ENCODE results near the gene RMI2.
"Not testable (repeated sequence)": the region's sequence is repeated elsewhere in the genome, so short reads cannot be mapped to it uniquely, and the experiment has no call there.

Gene RMI2

DNA sequence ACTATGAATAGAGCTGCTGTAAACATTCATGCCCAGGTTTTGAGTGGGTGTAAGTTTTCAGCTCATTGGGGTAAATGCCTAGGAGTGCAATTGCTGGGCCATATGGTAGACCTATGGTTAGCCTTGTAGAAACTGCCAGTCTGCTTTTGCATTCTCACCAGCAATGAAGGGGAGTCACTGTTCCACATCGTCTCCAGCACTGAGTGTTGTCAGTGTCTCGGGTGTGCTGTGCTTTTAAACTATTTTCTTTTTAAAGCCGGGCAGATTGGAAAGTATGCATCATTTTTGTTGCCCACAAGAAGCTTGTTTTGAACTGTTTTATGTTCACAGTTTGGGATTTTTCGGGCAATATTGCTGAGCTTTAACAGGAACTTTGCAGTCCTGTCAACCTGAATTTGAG lies 7.9 kb downstream of the RMI2 start:
- DNase-seq (ENCODE audit: low read depth in 2 of 2) = no peak

DNA sequence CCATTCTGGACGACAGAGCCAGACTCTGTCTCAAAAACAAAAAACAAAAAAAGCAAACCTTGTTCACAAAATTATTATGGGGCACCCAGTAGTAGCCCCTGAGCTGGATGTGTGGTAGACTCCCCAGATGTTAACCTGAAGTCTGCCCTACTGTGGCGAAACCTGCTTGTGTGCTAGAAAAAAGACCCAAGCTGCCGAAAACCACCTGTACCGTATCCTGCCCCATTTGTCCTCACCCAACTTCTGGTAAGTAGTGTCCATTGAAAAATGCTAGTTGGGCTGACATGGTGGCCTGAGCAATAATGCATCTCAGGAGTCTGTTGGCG lies 9.1 kb downstream of the RMI2 start:
- no peak for DNase-seq (ENCODE audit: low read depth in 2 of 2)

DNA sequence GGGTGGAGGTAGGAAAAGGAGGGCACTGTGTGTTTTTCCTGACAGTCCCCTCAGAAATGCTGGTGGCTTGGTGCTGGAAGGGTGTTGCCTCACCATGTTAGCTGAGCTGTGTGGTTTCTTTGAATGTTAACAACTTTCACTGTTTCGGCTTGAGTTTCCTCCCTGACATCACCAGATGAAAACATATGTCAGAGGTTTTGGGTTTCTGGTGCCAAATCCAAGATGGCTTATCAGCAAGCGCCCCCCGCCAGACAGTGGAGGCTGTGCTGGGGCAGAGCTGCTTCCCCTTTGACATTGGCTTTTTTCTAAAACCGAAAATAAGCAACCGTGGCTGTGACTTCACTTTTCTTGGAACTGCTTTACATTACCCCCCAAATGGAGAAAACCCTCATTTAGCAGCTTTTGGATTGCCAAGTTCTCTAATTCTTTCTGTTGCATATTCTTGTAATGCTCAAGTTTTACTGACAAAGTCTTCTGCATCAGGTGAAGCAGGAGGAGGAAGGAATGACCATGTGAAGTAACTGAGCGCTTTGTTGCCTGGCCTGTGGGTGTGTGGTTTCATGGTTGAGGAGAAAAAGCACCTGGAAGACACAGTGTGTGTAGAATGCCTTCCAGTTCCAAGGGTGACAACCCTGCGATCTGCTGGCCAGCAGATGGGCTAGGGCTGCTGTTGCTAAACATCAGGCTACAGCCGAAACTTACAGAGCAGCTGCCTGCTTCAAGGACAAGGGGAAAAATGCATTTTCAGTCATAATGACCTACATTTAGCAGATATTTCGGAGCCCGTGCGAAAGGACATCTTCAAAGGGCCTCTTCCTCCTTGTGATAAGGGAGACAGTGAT lies 9.7 kb downstream of the RMI2 start:
- DNase-seq (ENCODE audit: low read depth in 2 of 2) = peak; percentile 63 to 65

DNA sequence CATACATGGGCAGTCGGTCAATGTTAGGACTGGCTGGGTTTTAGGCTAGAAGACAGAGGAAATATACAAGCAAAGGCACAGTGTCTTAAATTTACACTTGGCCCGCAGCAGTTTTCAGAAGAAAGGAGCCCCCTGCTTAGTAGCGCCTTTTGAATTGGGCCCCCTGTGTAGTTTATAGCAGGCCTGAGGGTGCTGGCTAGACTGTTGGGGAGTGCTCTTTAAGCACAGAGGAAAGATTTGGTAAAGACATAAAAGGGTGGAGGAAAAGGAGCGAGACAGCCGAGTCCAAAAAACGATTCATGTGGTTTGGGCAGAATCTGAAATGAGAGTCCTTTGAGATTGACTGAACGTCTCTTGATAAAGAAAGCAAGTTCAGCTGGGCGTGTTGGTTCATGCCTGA lies 10.6 kb downstream of the RMI2 start:
- no peak for DNase-seq (ENCODE audit: low read depth in 2 of 2)

DNA sequence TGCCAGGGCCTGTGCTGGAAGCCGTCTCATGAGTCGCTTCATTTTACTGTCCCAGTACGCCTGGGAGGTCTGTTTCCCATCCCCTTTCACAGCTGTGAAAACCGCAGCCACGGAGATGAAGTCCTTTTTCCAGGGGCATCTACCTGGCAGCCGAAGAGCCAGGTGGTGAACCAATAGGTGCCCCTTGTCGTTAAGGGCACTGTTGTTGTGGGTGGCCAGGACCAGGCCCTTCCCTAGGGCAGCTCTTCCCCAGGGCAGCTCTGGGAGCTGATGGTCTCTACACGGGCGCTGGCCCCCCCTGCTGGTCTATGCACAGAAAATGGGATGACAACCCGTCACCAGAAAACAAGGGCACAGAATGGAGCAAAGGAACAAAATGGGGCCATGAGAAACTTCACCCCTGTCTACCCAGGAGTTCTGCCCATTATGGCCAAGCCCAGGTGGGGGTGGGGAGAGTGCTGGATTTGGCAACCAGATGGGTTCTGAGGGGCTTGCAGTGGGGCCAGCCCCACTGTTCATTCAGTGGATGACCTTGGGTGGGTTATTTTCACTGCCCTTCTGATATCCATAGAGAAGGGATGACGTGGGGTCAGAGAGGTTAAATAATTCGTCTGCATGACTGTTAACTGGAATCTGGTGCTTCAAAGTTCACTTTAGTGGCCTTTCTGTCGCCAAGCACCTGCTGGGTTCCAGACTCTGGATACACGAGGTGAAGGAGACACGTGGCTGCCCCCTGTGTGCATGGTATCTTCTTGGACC lies 11.5 kb downstream of the RMI2 start:
- no peak for DNase-seq (ENCODE audit: low read depth in 2 of 2)

DNA sequence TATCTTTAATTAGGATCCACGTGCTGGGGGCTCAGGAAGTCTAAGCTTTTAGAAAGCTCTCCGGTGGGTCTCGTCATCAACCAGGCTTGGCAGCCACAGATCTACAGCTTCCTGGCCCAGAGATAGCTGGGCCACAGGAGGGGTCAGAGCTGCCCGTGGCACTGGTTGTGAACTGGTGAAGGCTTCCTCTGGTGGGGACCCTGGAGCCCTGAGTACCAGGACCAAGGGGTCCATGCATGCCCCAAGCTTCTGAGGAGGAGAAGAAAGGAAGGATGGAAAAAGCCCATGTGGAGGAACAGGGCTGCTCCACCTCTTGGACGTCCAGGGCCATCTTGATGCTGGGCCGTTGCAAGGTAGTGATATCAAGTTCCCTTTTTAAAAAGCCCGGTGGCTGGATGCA lies 13.3 kb downstream of the RMI2 start:
- no peak for DNase-seq (ENCODE audit: low read depth in 2 of 2)

DNA sequence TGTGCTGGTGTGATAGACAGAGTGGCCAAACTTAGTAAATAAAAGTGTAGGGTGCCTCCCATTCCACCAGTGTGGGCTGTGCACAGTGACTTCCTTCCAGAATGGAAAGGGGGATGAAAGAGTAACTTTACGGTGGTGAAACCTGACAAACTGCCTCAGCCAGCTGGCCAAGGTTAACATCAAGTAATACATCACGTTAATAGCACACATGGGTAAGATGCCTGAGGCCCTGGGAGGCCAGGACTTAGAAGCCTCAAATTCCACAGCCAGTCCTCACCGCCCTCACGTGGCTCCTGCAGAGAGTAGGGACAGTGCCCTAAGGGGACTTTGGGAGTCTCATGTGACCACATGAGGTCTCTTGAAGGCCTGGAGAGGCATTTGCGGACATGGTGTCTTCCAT lies 14.1 kb downstream of the RMI2 start:
- DNase-seq (ENCODE audit: low read depth in 2 of 2) = no peak

DNA sequence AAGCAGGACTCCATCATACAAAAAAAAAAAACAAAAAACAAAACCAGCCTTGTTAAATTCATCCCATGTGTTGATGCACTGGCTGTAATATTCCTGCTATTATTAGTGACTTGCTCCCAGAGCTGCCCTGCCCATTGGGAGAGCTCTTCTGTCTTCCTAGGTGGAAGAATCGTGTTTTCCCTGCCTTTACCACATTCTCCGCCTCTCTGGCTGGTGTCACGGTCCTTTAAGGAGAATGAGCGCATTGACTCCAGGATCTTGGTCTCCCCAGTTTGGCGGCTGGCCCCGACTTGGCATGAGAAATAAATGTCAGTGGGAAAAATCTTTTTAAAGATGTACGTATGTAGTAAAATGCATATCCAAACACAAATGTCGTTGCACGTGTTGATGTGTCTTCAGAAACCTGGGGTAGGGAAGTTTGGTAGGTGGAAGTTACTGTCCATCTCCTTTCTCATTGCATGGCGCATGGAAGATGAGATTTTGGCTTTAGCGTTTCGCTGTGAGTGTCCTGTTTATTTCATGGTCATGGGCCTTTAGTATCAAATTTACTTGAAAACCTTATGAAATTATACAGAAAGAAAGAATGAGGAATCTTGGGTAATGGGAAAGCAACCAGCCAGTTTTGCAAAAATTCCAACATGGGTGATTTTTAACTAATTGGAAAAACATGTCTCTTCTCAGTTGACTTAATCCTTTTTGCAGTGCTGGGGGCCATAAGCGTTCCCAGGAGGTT lies 15.5 kb downstream of the RMI2 start:
- DNase-seq (ENCODE audit: low read depth in 2 of 2) = no peak

DNA sequence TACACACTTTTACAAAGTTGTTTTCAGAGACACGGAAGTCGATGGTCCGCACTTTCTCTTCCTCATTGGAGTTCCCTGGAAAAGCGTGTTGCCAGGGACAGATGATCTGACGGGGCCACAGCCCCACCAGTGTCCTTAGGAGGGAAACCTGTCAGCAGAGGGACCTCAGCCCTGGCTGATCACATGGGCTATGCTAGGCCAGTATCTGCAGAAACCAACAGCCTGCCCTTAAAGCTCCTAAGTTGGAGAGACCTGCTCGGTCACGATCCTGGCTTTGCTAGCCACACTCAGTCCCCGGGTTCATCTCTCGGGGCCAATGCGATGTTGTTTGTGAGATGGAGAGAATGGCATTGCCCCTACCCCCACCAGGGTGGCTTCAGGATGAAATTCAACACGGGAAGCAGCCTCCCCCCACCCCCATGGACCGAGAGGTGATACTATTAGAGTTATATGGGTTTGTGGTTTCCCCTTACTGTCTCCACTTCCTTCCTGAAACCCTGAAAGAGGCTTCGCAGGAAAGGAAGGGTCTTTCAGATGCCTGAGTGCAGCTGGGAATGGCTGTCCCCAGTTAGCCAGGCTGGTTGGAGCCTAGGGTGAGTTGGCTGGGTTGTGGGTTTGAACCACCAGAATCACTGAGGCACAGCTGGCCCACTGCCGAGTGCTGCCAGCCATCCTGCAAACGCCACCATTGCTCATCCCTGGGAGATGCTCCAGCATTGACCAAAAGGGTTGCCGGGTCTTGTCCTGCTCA lies 16.6 kb downstream of the RMI2 start:
- DNase-seq (ENCODE audit: low read depth in 2 of 2) = no peak

DNA sequence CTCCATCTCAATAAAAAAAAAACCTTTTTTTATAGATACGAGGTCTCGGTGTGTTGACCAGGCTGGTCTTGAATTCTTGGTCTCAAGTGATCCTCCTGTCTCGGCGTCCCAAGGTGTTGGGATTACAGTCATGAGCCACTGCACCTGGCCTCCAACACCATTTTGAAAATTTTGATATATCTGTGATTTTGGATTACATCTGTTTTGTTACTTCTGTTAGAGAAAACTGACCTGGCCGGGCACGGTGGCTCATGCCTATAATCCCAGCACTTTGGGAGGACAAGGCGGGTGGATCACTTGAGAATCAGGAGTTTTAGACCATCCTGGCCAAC lies 18.6 kb downstream of the RMI2 start:
- DNase-seq (ENCODE audit: low read depth in 2 of 2) = no peak

DNA sequence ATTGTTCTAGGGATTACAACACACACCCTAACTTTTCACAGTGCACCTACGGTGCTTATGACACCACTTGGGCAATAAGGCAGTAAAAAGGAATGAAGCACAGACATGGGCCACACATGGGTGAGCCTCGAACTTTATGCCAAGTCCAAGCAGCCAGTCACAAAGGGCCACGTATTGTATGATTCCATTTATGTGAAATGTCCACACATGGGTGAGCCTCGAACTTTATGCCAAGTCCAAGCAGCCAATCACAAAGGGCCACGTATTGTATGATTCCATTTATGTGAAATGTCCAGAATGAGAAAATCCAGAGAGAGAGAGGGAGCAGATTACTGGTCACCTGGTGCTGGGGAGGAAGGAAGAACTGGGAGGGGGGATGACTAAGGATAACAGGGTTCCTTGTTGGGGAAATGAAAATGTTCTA lies 22.2 kb downstream of the RMI2 start:
- no peak for DNase-seq (ENCODE audit: low read depth in 2 of 2)

DNA sequence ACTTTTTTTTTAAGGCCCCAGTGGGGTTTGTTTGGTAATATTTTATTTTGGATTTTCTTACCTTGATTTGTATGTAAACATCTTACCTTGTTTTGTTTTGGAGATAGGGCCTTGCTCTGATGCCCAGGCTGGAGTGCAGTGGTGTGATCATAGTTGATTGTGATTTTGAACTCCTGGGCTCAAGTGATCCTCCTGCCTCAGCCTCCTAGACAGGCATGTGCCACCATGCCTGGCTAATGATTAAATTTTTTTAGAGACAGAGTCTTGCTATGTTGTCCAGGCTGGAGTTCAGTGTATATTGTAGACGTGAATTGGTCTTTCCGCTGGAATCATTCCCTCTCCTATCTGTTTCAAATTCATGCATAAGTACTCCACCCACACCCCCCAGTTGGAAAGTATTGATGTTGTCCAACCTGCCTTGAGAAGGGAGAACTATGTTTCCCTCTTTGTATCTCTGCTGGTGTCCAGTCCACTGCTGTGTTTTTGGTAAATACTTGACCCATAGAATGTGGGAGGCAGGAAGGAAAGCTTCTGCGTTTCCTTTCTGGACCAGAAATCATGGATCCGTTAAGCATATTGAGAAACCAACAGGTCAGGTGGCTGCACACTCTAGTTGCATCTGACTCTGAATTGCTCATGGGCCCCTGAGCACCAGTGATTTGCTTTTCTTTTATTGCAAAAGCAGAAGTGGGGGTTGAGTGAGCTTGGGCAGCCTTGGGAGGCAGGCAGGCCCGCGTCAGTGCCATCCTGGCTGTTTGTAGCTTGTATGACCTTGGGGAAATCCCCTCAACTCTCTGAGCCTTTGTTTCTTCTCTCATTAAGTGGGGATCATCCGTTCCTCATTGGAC lies 25.0 kb downstream of the RMI2 start:
- no peak for DNase-seq (ENCODE audit: low read depth in 2 of 2)

DNA sequence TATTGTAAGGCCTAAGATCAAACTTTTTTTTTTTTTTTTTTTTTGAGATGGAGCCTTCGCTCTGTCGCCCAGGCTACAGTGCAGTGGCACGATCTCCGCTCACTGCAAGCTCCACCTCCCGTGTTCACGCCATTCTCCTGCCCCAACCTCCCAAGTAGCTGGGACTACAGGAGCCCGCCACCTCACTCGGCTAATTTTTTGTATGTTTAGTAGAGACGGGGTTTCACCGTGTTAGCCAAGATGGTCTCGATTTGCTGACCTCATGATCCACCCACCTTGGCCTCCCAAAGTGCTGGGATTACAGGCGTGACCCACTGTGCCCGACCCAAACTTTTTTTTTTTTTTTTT lies 25.6 kb downstream of the RMI2 start:
- DNase-seq (ENCODE audit: low read depth in 2 of 2) = not testable (repeated sequence)

DNA sequence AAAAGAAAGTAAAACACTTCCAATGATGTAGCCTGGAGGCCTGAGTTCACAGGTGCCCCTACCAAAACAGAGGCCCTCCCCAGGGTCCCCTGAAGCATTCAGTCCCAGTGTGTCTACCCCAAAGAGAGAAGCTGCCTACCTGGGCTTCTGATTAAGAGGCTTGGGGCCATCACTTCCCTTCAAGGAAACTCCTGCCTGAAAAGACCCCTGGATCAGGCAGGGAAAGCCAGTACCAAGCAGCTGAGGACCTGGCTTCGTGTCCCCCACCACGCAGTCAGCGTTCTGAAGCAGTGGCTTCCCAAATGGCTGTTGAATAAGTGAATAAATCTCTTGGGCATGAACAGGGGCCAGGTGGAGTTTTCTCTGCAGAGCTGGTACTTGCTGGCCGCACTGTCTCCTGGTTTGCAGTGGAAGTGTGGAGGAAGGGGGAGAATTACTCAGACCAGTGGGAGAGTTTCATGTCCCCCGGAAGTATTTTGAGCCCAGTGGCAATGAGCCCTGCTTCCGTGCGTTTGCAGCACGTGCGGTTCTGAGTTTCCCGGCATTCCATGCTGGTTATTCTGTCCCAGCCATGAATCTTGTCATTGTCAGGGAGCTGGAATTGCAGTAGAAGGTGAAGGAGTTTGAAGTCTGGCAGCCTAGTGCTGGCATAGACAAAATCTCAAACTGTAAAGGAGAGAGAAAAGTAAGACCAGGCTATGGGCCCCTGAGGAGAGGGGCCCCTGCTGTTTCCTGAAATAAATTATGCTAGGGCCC lies 27.0 kb downstream of the RMI2 start:
- no peak for DNase-seq (ENCODE audit: low read depth in 2 of 2)

DNA sequence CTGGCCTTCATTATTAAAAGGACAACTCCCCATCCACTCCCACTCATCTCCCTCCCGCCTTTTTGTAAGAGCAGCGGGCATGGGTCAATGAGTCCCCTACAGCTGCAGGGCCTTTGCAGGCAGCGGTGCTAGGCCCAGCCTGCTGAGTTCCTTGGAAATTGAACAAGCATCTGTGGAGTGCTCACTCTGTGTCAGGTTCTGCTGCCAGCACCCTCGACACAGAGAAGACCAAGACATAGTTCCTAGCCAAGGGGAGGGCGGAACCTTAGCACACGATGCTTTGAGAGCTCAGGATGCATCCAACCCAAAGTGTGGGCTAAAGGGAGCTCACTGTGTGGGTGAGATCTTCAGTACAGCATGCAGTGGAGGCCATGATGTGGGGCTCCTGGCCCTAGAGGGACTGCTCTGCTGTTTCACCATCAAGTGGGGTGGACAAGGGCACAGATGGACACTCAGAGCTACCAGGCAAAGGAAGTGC lies 27.6 kb downstream of the RMI2 start:
- DNase-seq (ENCODE audit: low read depth in 2 of 2) = no peak

DNA sequence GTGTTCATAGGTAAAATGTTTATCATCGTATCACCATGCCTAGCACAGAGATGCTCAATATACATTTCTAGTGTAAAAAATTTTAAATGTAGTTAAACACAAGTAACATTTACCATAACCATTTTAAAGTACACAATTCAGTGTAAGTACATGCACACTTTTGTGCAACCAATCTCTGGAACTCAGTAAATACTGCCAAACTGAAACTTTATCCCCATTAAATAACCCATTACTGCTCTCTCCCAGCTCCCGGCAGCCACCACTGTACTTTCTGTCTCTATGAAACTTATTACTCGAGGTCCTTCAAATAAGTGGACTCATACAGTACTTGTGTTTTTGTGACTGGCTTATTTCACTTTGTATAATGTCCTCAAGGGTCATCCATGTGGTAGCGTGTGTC lies 29.0 kb downstream of the RMI2 start:
- DNase-seq (ENCODE audit: low read depth in 2 of 2) = no peak

DNA sequence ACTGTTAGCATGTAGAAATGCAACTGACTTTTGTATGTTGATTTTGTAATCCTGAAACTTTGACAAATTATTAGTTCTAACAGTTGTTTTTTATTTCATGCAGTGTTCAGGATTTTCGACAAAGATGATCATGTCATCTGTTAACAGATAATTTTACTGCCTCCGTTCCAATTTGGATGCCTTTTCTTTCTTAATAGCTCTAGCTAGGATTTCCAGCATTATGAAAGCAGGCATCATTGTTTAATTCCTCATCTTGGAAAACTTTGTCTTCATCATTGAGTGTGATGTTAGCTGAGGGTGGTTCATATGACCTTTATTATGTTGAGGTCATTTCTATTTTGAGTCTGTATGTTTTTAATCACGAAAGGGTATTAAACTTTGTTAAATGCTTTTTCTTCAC lies 31.9 kb downstream of the RMI2 start:
- DNase-seq (ENCODE audit: low read depth in 2 of 2) = no peak

DNA sequence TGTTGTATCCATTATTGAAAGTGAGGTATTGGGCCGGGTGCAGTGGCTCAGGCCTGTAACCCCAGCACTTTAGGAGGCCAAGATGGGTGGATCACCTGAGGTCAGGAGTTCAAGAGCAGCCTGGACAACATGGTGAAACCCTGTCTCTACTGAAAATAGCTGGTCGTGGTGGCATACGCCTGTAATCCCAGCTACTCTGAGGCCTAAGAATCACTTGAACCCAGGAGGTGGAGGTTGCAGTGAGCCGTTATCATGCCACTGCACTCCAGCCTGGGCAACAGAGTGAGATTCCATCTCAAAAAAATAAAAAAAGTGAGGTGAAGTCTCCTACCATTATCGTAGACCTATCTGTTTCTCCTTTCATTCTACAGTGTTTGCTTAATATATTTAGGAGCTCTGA lies 33.7 kb downstream of the RMI2 start:
- not testable (repeated sequence) for DNase-seq (ENCODE audit: low read depth in 2 of 2)

DNA sequence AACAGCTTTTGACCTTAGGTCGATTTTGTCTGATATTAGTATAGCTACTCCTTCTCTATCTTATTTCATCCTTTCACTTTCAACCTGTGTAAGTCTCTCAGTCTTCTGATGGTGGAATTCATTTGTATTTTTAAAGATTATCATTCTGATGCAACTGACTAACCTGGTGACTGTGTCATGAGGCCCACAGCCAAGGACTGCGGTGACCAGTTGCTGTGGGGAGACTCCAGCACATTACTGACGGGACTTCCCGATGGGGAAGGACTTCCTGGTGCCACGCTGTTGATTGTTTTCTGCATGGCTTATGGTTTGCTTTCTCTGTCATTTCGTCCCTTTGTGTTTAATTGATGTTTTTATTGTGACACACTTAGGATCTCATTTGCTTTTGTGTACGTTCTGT lies 34.2 kb downstream of the RMI2 start:
- no peak for DNase-seq (ENCODE audit: low read depth in 2 of 2)

DNA sequence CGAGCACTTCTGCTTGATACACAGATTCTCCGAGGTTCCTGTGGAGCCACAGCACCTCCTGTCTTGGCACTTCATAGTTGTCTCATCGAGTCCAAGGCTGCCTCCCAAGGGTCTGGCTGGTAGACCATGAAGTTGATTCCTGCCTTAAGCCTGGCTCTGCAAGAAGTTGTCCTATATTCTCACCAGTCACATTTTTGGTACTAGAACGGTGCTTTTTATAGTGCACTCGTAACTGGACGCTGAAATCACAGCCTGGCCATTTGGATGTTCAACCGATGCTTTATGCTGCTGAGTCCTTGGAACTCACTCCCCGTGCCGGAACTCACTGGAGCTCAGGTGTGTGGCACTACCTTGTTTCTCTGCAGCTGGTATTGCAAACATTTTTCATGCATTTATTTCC lies 35.6 kb downstream of the RMI2 start:
- no peak for DNase-seq (ENCODE audit: low read depth in 2 of 2)
